IgD-negative memory B cell (primary cell): ENCODE results near the gene TIGD3. TPM values are rescaled to one million over a fixed set of nuclear protein-coding genes. Genes with fewer than 3 reads are reported as not detected.

Experiments
- H3K27ac Mint-ChIP-seq, 3 donors: one replicate each; pipeline ENCODE4 v1.8.0; 2020 to 2022; ENCODE audit warnings: mild to moderate bottlenecking in 3 of 3, mixed read lengths in 3 of 3, moderate library complexity in 1 of 3
- H3K27me3 Mint-ChIP-seq: one replicate; pipeline ENCODE4 v1.8.0; 2021; ENCODE audit warnings: mixed read lengths
- H3K36me3 Mint-ChIP-seq: one replicate; pipeline ENCODE4 v1.8.0; 2020; ENCODE audit warnings: mild to moderate bottlenecking, mixed read lengths
- H3K4me1 Mint-ChIP-seq, 3 donors: one replicate each; pipeline ENCODE4 v1.8.0; 2020 to 2022; ENCODE audit warnings: mixed read lengths in 3 of 3, mild to moderate bottlenecking in 1 of 3
- H3K4me3 Mint-ChIP-seq, 4 donors: one replicate each; pipeline ENCODE4 v1.8.0; 2020 to 2022; ENCODE audit warnings: mild to moderate bottlenecking in 4 of 4, mixed read lengths in 4 of 4, moderate library complexity in 3 of 4
- H3K9me3 Mint-ChIP-seq, 3 donors: one replicate each; pipeline ENCODE4 v1.8.0; 2020 to 2021; ENCODE audit warnings: mixed read lengths in 3 of 3, mild to moderate bottlenecking in 1 of 3
- polyA plus RNA-seq: library from polyadenylated mRNA; unstranded; fragments of 300-500 nt; fragmentation: Illumina TruSeq; gene quantifications from one replicate; pipeline ENCODE4 v1.2.3, GENCODE V29; 2021

TIGD3 gene
- polyA plus RNA-seq, 1 donor from 2014 or later: 2.3 TPM

DNA sequence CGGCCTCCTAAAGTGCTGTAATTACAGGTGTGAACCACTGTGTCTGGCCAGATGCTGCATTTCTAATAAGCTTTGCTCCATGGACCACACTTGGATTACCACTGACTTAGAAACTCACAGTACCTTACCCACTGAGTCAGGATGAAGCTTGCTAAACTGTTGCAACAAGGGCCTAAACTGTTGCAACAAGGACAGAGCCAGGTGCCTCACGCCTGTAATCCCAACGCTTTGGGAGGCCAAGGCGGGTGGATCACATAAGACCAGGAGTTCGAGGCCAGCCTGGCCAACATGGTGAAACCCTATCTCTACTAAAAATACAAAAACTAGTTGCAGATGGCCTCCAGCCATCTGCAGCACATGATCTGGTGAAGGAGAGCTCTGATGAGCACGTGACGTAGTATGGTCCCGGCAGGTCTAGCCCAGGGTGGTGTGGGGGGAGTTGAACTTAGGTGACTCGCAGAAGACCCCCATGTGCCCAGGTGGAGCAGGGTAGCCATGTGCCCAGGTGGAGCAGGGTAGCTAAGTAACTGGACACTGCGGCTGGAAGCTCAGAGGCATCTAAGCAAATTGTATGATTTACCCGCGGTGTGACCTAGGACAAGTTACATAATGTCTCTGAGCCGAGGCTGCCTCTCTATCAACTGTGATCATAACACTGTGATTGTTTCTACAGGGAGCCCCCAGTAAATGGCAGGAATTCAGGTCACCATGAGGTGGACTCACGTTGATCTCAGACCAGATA is 19.5 kb downstream of the TIGD3 start:
- peak overlapping the region in 1 of 3 donors; percentile 67 for H3K27ac Mint-ChIP-seq
- no peaks in the 10 kb centered on the region for H3K9me3 Mint-ChIP-seq
- H3K4me3 Mint-ChIP-seq: no peak overlapping the region
- peaks cover 1% of the 10 kb centered on the region for H3K36me3 Mint-ChIP-seq
- H3K27me3 Mint-ChIP-seq: no peaks in the 10 kb centered on the region
- peaks cover 7 to 13% (median 8%) of the 10 kb centered on the region in 3 donors for H3K4me1 Mint-ChIP-seq

DNA sequence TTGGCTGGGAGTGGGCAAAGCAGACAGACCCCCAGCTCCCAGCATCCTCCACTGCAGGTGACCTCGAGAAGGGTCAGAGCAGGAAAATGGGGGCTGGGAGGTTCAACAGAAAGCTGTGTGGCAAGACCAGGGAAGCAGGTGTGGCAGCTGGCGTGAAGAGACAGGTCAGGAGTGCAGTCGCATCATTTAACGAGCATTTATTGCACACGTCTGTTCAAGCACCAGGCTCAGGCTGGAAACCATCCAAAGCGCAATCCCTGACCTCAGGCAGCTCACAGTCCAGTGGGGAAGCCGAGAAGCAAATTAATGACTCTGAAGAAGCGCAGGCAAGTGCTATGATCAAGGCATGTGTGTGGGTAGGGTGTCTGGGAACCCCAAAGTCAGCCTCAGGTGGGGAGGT is 20.5 kb downstream of the TIGD3 start:
- peaks cover 7 to 12% (median 8%) of the 10 kb centered on the region in 3 donors for H3K4me1 Mint-ChIP-seq
- H3K9me3 Mint-ChIP-seq: no peaks in the 10 kb centered on the region
- peak overlapping the region in 1 of 3 donors; percentile 25 for H3K27ac Mint-ChIP-seq
- no peaks in the 10 kb centered on the region for H3K27me3 Mint-ChIP-seq
- no peak overlapping the region for H3K4me3 Mint-ChIP-seq
- H3K36me3 Mint-ChIP-seq: peaks cover 1% of the 10 kb centered on the region

DNA sequence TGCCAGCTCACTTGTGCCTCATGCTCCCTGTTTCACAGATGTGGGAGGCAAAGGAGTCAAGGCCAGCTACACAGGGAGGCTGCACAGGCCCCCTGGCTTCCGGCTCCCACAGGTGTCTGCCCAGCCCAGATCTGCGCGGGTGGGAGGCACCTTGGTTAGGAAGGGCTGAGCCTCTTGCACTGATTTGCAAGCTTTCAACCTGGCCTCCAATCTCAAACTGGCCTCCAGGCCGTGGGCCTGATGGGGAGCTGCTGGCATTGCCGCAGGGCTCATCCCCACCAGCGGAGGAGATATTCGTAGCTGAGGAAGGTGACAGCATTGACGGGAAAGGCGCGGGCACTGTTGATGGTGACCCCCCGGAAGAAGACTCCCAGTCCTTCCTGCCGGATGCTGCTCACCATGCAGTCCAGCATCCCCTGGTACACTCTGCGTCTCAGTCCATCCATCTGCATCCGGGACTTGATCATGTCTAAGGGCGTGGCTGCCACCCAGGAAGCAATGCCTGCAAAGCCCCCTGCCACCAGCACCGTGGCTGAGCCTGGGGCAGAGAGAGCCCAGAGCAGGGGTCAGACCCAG is 21.7 kb downstream of the TIGD3 start:
- Mint-ChIP-seq H3K27me3 (no peaks in the 10 kb centered on the region), H3K4me3 (peak overlapping the region in 1 of 4 donors; percentile 74), H3K9me3 (no peaks in the 10 kb centered on the region), H3K4me1 (peaks cover 7 to 12% (median 8%) of the 10 kb centered on the region in 3 donors), H3K27ac (no peak overlapping the region), H3K36me3 (peaks cover 1% of the 10 kb centered on the region)

DNA sequence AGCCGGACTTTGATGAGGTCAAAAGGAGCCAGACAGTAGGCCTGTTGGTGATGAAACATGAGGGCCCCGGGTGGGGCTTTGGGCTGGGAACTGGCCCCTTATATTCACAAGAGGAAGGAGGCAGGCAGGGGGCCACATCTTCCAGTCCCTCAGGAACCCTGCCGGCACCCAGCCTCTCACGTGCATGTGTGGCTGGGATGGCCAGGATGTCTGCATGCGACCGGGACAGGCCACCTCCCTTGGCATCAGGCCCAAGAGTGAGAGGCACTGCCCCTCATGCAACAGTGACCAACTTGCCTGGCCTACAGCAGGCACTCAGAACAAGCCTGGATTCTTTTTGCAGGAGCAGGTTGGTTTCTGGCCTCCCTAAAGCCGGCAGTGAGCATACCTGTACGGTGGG is 22.5 kb downstream of the TIGD3 start:
- peaks cover 1% of the 10 kb centered on the region for H3K36me3 Mint-ChIP-seq
- H3K9me3 Mint-ChIP-seq: no peaks in the 10 kb centered on the region
- no peaks in the 10 kb centered on the region for H3K27me3 Mint-ChIP-seq
- H3K4me3 Mint-ChIP-seq: no peak overlapping the region
- H3K4me1 Mint-ChIP-seq: peaks cover 7 to 12% (median 8%) of the 10 kb centered on the region in 3 donors
- H3K27ac Mint-ChIP-seq: peak overlapping the region in 1 of 3 donors; percentile 81

DNA sequence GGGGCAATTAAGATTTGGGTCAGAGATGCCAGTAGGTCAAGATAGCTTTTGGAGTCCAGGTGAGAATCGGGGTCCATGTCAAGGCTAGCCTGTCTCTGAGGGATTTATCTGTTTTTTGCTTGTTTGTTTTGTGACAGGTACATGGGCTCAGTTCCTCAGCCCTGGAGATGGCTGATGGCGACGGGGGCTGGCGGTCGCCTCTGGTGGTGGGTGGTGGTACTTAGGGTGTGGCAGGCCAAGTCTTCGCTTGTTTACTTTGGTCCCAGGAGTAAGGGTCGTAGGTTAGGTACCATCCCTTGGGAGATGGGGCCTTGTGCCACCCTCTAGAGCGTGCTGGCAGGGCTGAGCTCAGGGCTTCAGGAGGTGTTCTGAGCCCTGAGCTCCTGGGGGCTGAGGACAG is 23.2 kb downstream of the TIGD3 start:
- peak overlapping the region in 2 of 4 donors; percentile 48 to 71 for H3K4me3 Mint-ChIP-seq
- peaks cover 1% of the 10 kb centered on the region for H3K36me3 Mint-ChIP-seq
- H3K27me3 Mint-ChIP-seq: no peaks in the 10 kb centered on the region
- peaks cover 12 to 17% (median 15%) of the 10 kb centered on the region in 3 donors for H3K4me1 Mint-ChIP-seq
- no peaks in the 10 kb centered on the region for H3K9me3 Mint-ChIP-seq
- peak overlapping the region; percentile 71 to 82 (median 81) for H3K27ac Mint-ChIP-seq

DNA sequence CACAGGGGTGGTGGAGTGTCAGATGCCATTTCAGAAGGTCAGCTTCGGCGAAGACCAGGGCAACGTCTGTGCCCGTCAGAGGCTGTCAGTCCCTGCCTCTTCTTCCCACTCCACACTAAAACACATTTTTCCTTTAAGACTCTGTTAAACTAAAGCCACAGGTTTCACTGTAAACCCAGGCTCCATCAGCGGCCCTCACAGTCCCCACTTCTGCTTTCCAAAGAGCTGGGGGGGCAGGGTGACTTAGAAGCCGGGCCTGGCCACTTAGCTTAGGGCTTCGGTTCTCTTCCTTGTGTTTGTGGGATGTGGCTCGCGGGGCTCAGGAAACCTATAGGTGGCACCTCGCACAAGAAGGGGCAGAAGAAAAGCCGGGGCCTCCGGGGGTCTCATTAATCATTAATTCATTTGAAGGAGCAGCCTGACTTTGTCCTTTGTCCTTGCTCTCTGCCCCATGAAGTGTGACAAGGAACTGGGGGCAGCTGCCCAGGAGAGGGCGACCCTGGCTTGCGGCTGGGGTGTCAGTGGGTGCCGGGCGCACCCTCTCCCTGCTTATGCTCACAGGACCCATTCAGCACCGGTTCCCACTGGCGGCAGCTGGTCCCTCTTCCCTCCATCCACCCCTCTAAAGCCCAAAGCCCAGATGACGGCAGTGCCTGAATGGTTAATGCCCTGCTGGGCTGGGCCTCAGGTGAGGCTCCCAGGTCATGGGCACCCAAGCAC is 23.8 kb downstream of the TIGD3 start:
- H3K9me3 Mint-ChIP-seq: no peaks in the 10 kb centered on the region
- peaks cover 16 to 20% (median 18%) of the 10 kb centered on the region in 3 donors for H3K4me1 Mint-ChIP-seq
- peak overlapping the region in 3 of 4 donors; percentile 16 to 71 (median 48) for H3K4me3 Mint-ChIP-seq
- peak overlapping the region; percentile 71 to 82 (median 81) for H3K27ac Mint-ChIP-seq
- no peaks in the 10 kb centered on the region for H3K27me3 Mint-ChIP-seq
- H3K36me3 Mint-ChIP-seq: peaks cover 1% of the 10 kb centered on the region

DNA sequence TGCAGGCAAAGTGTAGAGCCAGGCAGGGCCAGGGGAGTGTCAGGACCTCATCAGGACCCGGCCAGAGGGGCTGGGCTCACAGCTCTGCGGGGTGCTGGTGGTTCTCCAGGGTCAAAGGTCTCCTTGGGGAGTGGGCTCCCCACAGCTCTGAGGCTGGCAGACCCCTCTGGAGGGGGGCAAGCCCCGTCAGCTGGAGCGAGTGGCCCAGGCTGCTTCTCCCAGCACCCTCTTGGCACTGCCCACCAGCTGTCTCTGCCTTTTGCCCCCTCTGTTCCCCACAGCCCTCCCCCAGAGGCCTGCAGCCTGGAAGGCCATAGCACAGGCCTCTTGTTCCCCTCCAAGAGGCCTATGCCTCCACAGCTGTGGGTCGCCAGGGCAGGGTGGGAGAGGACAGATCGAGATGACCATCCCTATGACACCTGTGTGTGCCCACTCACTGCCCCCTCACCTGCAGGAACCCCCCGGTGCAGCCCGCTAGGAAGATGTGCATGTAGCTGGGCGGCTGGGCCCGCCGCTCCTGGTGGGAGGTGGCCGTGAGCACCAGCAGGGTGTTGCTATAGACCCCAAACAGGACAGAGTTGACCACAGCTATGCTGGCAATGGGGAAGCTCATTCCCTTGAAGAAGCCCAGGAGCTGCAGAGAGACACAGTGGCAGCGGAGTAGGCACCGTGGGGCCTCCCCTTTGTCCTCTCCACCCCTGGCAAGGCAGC is 24.5 kb downstream of the TIGD3 start:
- H3K27ac Mint-ChIP-seq: peak overlapping the region in 1 of 3 donors; percentile 53
- peaks cover under 1% of the 10 kb centered on the region for H3K36me3 Mint-ChIP-seq
- H3K9me3 Mint-ChIP-seq: no peaks in the 10 kb centered on the region
- no peaks in the 10 kb centered on the region for H3K27me3 Mint-ChIP-seq
- peak overlapping the region in 1 of 4 donors; percentile 77 for H3K4me3 Mint-ChIP-seq
- H3K4me1 Mint-ChIP-seq: peaks cover 18 to 24% (median 24%) of the 10 kb centered on the region in 3 donors

DNA sequence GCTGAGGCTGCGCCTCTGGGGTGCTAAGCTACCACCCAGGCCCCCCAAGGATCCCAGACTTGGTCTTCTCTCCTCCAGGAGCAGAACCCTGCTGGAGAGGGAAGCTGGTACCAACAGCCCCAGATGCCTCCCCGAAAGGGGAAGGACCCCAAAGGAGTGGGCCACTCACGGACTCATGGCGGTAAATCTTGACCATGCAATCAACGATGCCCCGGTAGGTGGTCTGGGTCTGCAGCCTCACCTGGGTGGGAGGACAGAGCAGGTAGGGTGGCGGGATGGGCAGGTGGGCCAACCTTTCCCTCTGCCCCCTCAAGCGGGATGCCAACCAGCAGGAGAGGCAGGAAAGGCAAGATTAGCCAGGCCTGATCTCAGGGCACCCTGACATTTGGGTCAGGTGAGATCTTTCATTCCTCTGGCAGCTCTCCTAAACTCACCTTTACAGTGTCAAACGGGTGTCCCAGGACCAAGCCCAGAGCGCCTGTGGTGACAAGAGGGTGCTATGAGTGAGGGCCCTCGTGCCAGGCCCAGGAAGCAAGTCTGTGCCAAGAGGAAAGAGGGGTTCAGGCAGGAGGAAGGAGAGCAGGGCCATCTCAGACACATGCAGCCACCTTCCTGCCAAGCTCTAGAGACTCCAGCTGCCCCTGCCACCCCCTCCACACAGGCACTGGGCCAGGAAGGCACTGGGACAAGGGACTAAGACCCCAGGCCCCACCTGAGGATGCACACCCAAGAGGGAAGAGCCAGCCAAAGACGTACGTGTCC is 25.3 kb downstream of the TIGD3 start:
- H3K4me3 Mint-ChIP-seq: peak overlapping the region in 3 of 4 donors; percentile 23 to 77 (median 41)

DNA sequence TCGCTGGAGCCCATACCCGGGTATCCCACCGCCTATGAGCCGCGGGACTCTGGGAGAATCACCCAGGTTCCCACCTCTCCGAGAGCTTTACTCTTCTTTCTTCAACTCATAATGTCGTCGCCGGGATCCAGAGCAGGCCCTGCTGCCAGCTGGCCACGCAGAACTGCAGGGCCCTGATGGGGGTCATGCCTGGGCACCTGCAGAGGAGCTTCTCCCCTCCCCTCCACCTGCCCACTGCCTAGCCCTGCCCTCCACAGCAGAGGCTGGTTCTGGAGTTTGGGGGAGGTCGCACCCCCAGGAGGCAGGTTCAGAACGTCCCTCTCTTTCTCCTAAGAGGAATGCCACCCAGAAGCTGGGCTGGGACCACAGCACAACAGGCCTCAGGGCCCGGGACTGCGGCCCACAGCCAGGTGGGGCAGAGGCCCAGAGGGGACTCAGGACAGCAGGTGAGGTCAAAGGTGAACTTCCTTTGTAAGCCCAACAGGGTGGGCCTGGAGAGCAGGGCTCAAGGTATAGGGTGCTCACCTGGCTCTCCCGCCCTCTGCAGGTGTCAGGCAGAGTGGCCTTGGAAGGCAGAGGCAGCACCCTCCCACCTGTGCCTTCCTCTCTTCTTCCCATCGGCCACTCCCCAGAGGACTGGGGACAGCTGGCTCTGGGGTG is 26.0 kb downstream of the TIGD3 start:
- peaks cover 20 to 28% (median 28%) of the 10 kb centered on the region in 3 donors for H3K4me1 Mint-ChIP-seq

More for the DNA sequence above, 25.3 kb downstream of the TIGD3 start:
- Mint-ChIP-seq H3K36me3 (no peaks in the 10 kb centered on the region), H3K9me3 (no peaks in the 10 kb centered on the region), H3K4me1 (peaks cover 20 to 28% (median 27%) of the 10 kb centered on the region in 3 donors), H3K27me3 (no peaks in the 10 kb centered on the region), H3K27ac (peak overlapping the region in 1 of 3 donors; percentile 9)

DNA sequence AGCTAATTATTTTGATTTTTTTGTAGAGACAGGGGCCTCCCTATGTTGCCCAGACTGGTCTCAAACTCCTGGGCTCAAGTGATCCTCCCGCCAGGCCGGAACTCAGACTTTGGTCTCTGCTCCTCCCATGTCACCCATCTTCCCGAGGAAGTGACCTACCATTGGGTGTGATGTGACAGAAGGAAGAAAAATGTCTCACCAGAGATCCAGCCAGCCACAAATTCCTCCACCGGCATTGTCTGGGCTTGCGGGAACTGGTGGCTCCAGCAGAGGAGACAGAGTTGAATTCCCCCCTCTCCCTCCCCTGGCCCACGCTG is 27.1 kb downstream of the TIGD3 start:
- Mint-ChIP-seq H3K27me3 (no peaks in the 10 kb centered on the region), H3K36me3 (no peaks in the 10 kb centered on the region), H3K9me3 (no peaks in the 10 kb centered on the region), H3K4me1 (peaks cover 20 to 28% (median 28%) of the 10 kb centered on the region in 3 donors), H3K4me3 (peak overlapping the region; percentile 89 to 99 (median 92)), H3K27ac (peak overlapping the region; percentile 86 to 99 (median 93))

More for the DNA sequence above, 26.0 kb downstream of the TIGD3 start:
- Mint-ChIP-seq H3K36me3 (no peaks in the 10 kb centered on the region), H3K9me3 (no peaks in the 10 kb centered on the region), H3K27me3 (no peaks in the 10 kb centered on the region), H3K27ac (peak overlapping the region in 2 of 3 donors; percentile 86 to 93), H3K4me3 (peak overlapping the region in 2 of 4 donors; percentile 32 to 77)

DNA sequence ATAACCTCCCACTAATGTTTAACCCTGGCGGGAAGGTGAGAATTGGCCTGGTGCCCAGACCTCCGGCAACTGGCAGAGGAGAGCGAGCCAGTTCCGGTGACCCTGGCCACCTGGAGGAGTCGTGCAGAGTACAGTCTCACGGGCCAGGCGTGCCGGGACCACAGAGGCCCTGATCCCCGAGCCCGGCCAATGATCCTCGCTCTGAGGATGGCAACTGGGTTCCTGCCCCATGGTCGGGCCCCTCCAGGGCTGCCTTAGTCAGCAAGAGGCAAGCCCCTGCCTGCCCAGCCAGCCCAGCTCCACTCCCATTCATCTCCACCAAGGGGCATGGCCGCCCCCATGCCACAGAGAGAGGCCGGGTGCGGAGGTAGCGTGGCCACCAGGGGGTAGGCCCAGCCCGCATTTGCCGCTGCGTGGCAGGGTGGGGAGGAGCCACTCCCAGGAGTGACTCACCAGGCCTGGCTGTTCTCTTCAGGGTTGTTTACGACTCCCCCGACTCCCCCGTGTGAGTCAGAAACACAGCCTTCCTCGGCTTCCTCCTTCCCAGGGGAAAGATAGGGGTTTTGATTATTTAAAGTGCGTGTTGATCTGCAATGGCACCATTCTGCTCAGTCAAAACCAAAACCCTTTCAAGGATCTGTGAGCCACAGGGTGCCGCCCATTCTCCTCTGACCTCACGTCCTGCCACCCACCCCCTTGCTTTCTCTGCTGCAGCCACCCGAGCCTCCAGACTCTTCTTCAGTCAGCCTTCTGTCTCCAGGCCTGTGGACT is 27.7 kb downstream of the TIGD3 start, which contains the start of gene SLC25A45:
SLC25A45 (minus strand) TSS at position 614 of the 771 bp plus-strand sequence. CDS start 695 bp downstream, outside the sequence.
- Mint-ChIP-seq H3K27ac (peak within 1 kb of the TSS; percentile 86 to 99 (median 93)), H3K4me3 (peak within 1 kb of the TSS; percentile 89 to 99 (median 92)), H3K36me3 (no peaks in the 10 kb centered on the region), H3K9me3 (no peaks in the 10 kb centered on the region), H3K27me3 (no peaks in the 10 kb centered on the region), H3K4me1 (peaks cover 20 to 28% (median 28%) of the 10 kb centered on the region in 3 donors)

DNA sequence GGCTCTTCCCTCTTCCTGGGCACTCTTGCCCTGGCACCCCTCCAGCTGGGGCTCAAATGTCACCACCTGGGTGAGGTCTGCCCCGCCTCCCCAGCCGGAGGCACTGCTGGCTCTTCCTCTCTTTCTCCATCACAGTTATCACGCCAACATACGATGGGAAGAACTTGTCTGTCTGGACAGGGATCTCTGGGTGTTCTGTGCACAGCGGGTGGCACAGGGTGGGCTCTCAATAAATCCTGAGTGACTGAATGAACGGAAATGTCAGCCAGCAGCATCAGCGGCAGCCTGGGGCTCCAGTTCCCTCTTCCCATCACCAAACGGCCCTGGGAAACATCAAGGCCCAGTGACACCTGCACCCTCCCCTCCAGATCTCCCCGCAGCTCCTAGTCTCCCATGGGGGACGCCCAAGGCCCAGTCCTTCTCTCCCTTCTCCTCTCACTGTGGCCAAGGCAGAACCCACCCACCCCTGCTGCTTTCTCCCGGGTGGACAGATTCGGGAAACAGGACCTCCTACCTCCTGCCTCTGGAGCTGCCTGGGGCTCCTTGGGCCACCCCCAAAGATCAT is 28.3 kb downstream of the TIGD3 start:
- Mint-ChIP-seq H3K4me3 (peak overlapping the region; percentile 89 to 99 (median 92)), H3K4me1 (peaks cover 18 to 25% (median 23%) of the 10 kb centered on the region in 3 donors), H3K9me3 (no peaks in the 10 kb centered on the region), H3K27ac (peak overlapping the region; percentile 86 to 99 (median 93)), H3K27me3 (no peaks in the 10 kb centered on the region), H3K36me3 (no peaks in the 10 kb centered on the region)
